ENCODE data around the gene FMN2.

Gene FMN2

DNA sequence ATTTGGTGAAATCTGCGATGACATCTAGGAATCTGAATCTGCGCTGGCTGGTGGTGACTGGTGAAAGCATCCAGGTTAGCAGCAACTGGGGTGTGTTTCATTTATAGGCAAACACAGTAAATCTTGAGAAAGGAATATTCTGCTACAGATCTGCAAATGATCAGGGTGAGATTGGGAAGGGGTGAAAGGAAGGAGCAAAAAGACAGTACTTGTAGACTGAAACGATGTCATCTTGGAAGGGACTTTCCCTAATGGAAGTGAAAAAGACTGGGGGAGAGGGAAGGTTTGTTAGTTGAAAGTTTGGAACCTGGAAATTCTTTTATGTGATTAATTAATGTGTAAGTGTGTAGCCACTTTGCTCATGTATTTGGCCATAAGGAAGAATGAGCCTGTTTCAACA, 228.3 kb downstream of the FMN2 start:
- H3K9me3 ChIP-seq (ENCODE audit: control insufficient read depth, insufficient read depth, low read depth, low read length): no peaks in the 10 kb centered on the region
- no peaks in the 10 kb centered on the region for H3K36me3 ChIP-seq (ENCODE audit: control insufficient read depth in 2 of 2, insufficient read depth in 1 of 2, low read length in 2 of 2)
- H3K27ac ChIP-seq (ENCODE audit: extremely low read depth, low read depth, low read length): no peak overlapping the region
- TF ChIP-seq, protein P1, sequence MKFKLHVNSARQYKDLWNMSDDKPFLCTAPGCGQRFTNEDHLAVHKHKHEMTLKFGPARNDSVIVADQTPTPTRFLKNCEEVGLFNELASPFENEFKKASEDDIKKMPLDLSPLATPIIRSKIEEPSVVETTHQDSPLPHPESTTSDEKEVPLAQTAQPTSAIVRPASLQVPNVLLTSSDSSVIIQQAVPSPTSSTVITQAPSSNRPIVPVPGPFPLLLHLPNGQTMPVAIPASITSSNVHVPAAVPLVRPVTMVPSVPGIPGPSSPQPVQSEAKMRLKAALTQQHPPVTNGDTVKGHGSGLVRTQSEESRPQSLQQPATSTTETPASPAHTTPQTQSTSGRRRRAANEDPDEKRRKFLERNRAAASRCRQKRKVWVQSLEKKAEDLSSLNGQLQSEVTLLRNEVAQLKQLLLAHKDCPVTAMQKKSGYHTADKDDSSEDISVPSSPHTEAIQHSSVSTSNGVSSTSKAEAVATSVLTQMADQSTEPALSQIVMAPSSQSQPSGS (tag by site-specific recombination; IDR thresholded peaks at IDR 0.05; ENCODE audit: low read depth): peak; percentile 34
- TF ChIP-seq KLF1 (tag by site-specific recombination; IDR thresholded peaks at IDR 0.05) (no peak), HOXA7 (CRISPR knock-in tag; IDR thresholded peaks at IDR 0.05; ENCODE audit: borderline replicate concordance) (no peak), ZNF571 (tag by site-specific recombination; IDR thresholded peaks at IDR 0.05) (no peak), ZNF768 (tag by site-specific recombination; IDR thresholded peaks at IDR 0.05) (no peak), ZNF114 (tag by site-specific recombination; IDR thresholded peaks at IDR 0.05) (no peak), PRDM1 (tag by site-specific recombination; IDR thresholded peaks at IDR 0.05) (peak; percentile 92), IKZF3 (tag by site-specific recombination; IDR thresholded peaks at IDR 0.05) (no peak)
- CTCF ChIA-PET: interaction anchor here (1.0 to 1.3 kb wide), 3 partner anchors 8 to 49 kb away, joined by 3 to 5 read pairs (median 4); no protein-coding TSS in a partner anchor
- peaks cover 3% of the 10 kb centered on the region; the same call in 1 of the 2 replicates for H3K4me1 ChIP-seq (ENCODE audit: control insufficient read depth, insufficient read depth, low read length)
- POLR2A ChIA-PET: no interaction called here
- H3K4me3 ChIP-seq (ENCODE audit: low read depth, low read length): no peak overlapping the region

DNA sequence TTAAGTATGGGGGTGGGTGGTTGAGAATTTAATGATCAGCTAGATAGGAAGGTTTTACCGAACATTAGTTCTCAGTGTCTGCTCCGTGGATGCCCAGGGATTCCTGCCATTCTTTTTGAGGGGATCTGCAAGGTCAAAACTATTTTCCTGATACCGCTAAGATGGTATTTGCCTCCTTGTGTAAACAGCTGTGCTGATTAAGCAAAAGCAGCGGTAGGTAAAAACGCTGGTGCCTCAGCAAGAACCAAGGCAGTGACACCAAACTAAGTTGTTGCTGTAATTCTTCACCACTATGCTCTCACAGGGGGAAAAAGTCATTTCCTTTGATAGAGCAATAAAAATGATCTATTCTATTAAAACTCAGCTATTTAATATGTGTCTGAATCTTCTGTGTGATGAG, 229.0 kb downstream of the FMN2 start:
- peaks cover 3% of the 10 kb centered on the region; the same call in 1 of the 2 replicates for H3K4me1 ChIP-seq (ENCODE audit: control insufficient read depth, insufficient read depth, low read length)
- no peaks in the 10 kb centered on the region for H3K9me3 ChIP-seq (ENCODE audit: control insufficient read depth, insufficient read depth, low read depth, low read length)
- TF ChIP-seq, protein P2, sequence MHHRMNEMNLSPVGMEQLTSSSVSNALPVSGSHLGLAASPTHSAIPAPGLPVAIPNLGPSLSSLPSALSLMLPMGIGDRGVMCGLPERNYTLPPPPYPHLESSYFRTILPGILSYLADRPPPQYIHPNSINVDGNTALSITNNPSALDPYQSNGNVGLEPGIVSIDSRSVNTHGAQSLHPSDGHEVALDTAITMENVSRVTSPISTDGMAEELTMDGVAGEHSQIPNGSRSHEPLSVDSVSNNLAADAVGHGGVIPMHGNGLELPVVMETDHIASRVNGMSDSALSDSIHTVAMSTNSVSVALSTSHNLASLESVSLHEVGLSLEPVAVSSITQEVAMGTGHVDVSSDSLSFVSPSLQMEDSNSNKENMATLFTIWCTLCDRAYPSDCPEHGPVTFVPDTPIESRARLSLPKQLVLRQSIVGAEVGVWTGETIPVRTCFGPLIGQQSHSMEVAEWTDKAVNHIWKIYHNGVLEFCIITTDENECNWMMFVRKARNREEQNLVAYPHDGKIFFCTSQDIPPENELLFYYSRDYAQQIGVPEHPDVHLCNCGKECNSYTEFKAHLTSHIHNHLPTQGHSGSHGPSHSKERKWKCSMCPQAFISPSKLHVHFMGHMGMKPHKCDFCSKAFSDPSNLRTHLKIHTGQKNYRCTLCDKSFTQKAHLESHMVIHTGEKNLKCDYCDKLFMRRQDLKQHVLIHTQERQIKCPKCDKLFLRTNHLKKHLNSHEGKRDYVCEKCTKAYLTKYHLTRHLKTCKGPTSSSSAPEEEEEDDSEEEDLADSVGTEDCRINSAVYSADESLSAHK (tag by site-specific recombination; IDR thresholded peaks at IDR 0.05): no peak
- TF ChIP-seq MZF1 (tag by site-specific recombination; IDR thresholded peaks at IDR 0.05; ENCODE audit: borderline replicate concordance): peak; percentile 59; the same call in 1 of the 2 replicates
- TF ChIP-seq, protein P3, sequence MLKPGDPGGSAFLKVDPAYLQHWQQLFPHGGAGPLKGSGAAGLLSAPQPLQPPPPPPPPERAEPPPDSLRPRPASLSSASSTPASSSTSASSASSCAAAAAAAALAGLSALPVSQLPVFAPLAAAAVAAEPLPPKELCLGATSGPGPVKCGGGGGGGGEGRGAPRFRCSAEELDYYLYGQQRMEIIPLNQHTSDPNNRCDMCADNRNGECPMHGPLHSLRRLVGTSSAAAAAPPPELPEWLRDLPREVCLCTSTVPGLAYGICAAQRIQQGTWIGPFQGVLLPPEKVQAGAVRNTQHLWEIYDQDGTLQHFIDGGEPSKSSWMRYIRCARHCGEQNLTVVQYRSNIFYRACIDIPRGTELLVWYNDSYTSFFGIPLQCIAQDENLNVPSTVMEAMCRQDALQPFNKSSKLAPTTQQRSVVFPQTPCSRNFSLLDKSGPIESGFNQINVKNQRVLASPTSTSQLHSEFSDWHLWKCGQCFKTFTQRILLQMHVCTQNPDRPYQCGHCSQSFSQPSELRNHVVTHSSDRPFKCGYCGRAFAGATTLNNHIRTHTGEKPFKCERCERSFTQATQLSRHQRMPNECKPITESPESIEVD (tag by site-specific recombination; IDR thresholded peaks at IDR 0.05): peak; percentile 57
- no peak overlapping the region for H3K4me3 ChIP-seq (ENCODE audit: low read depth, low read length)
- H3K27ac ChIP-seq (ENCODE audit: extremely low read depth, low read depth, low read length): no peak overlapping the region
- CTCF ChIA-PET: interaction anchor here (0.6 to 1.5 kb wide), 5 partner anchors 9 to 317 kb away, joined by 3 to 5 read pairs (median 4); no protein-coding TSS in a partner anchor
- H3K36me3 ChIP-seq (ENCODE audit: control insufficient read depth in 2 of 2, insufficient read depth in 1 of 2, low read length in 2 of 2): no peaks in the 10 kb centered on the region
- POLR2A ChIA-PET: no interaction called here

DNA sequence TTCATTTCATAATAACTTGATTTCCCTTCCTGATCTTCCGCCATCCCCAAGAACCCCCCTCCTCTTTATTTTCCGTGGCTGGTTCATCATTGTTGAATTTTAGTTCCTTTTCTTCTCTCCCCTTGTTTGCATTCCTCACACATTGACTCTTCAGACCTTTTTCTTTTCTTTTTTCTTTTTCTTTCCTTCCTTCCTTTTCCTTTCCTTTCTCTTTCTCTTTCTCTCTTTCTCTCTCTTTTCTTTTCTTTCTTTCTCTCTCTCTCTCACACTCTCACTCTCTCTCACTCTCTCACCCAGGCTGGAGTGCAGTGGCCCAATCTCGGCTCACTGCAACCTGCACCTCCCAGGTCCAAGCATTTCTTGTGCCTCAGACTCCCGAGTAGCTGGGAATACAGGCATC, 231.3 kb downstream of the FMN2 start:
- no peaks in the 10 kb centered on the region for H3K9me3 ChIP-seq (ENCODE audit: control insufficient read depth, insufficient read depth, low read depth, low read length)
- H3K27ac ChIP-seq (ENCODE audit: extremely low read depth, low read depth, low read length): no peak overlapping the region
- no peaks in the 10 kb centered on the region for H3K36me3 ChIP-seq (ENCODE audit: control insufficient read depth in 2 of 2, insufficient read depth in 1 of 2, low read length in 2 of 2)
- peaks cover 3% of the 10 kb centered on the region; the same call in 1 of the 2 replicates for H3K4me1 ChIP-seq (ENCODE audit: control insufficient read depth, insufficient read depth, low read length)
- no peak overlapping the region for H3K4me3 ChIP-seq (ENCODE audit: low read depth, low read length)
- CTCF ChIA-PET: interaction anchor here (0.6 kb wide), 1 partner anchor 149 kb away, joined by 3 read pairs; no protein-coding TSS in a partner anchor
- TF ChIP-seq ZNF366 (tag by site-specific recombination; conservative IDR thresholded peaks at IDR 0.05): peak; percentile 72
- peak; percentile 98 for TF ChIP-seq PRDM1 (tag by site-specific recombination; IDR thresholded peaks at IDR 0.05)
- no peak for TF ChIP-seq ZNF133 (tag by site-specific recombination; IDR thresholded peaks at IDR 0.05)
- POLR2A ChIA-PET: no interaction called here
